ENCODE results near the gene AP3S2.
A peak's percentile ranks its signal among the peaks of the same experiment; 100 is the strongest.
"Not testable (repeated sequence)": the region's sequence is repeated elsewhere in the genome, so short reads cannot be mapped to it uniquely, and the experiment has no call there.

AP3S2 gene

GRCh38 chr15:89893696-89894447 lies at the start of gene AP3S2:
Gene AP3S2, minus strand, starts transcription at chr15:89893994. Its CDS starts 45 bp downstream, at chr15:89893949.
- DNase-seq, result peak; percentile 89

GRCh38 chr15:89939910-89940309 lies 46.1 kb upstream of the AP3S2 start:
- no peak for DNase-seq

GRCh38 chr15:89939377-89939776 lies 45.6 kb upstream of the AP3S2 start:
- not testable (repeated sequence) for DNase-seq

GRCh38 chr15:89937365-89938350 lies 43.9 kb upstream of the AP3S2 start:
- no peak for DNase-seq

GRCh38 chr15:89936786-89937265 lies 43.0 kb upstream of the AP3S2 start:
- DNase-seq, result no peak

GRCh38 chr15:89936051-89936785 lies 42.4 kb upstream of the AP3S2 start:
- no peak for DNase-seq

GRCh38 chr15:89932880-89933279 lies 39.1 kb upstream of the AP3S2 start:
- no peak for DNase-seq

- peak; percentile 4 for DNase-seq
Measured at GRCh38 chr15:89928421-89928820, 34.6 kb upstream of the AP3S2 start.

- DNase-seq, result no peak
Measured at GRCh38 chr15:89926158-89926557, 32.4 kb upstream of the AP3S2 start.

- DNase-seq, result no peak
Measured at GRCh38 chr15:89917442-89918101, 23.8 kb upstream of the AP3S2 start.

- DNase-seq, result no peak
Measured at GRCh38 chr15:89916660-89917059, 22.9 kb upstream of the AP3S2 start.

GRCh38 chr15:89912674-89913396 lies 19.0 kb upstream of the AP3S2 start, which contains the start of gene ARPIN:
Gene ARPIN, minus strand, starts transcription at chr15:89912952. Its CDS starts 117 bp downstream, at chr15:89912835.
- peak; percentile 73 for DNase-seq

- DNase-seq, result peak; percentile 38
Measured at GRCh38 chr15:89912145-89912673, 18.4 kb upstream of the AP3S2 start.

GRCh38 chr15:89910891-89911626 lies 17.3 kb upstream of the AP3S2 start:
- DNase-seq, result no peak

- no peak for DNase-seq
Measured at GRCh38 chr15:89909611-89910010, 15.8 kb upstream of the AP3S2 start.

- DNase-seq, result no peak
Measured at GRCh38 chr15:89908226-89908625, 14.4 kb upstream of the AP3S2 start.

GRCh38 chr15:89907289-89907688 lies 13.5 kb upstream of the AP3S2 start:
- DNase-seq, result no peak

- DNase-seq, result peak; percentile 24
Measured at GRCh38 chr15:89905846-89906378, 12.1 kb upstream of the AP3S2 start.

GRCh38 chr15:89904519-89904918 lies 10.7 kb upstream of the AP3S2 start:
- DNase-seq, result no peak

GRCh38 chr15:89903858-89904130 lies 10.0 kb upstream of the AP3S2 start:
- no peak for DNase-seq
